Muscle of leg (tissue), 11 donors: ENCODE data around the gene ASCC3. TPM values are rescaled to one million over a fixed set of nuclear protein-coding genes. Genes with fewer than 3 reads are reported as not detected.
"Not testable (repeated sequence)": the region's sequence is repeated elsewhere in the genome, so short reads cannot be mapped to it uniquely, and the experiment has no call there.

Experiments
- DNase-seq: peaks from one replicate; pipeline ENCODE4 v3.0.0; 2013
- H3K27ac ChIP-seq: one replicate; pipeline ENCODE4 v1.5.1; 2013; ENCODE audit warnings: mild to moderate bottlenecking, low read length, control low read depth
- H3K27me3 ChIP-seq: one replicate; pipeline ENCODE4 v1.6.1; 2013; ENCODE audit warnings: low read length; ENCODE audit not compliant: control insufficient read depth, insufficient read depth
- H3K36me3 ChIP-seq: one replicate; pipeline ENCODE4 v1.6.1; 2013; ENCODE audit warnings: low read length; ENCODE audit not compliant: control insufficient read depth, insufficient read depth
- H3K4me1 ChIP-seq: one replicate; pipeline ENCODE4 v1.6.1; 2013; ENCODE audit warnings: low read length; ENCODE audit not compliant: control insufficient read depth, insufficient read depth
- H3K4me3 ChIP-seq: one replicate; pipeline ENCODE4 v1.5.1; 2013; ENCODE audit warnings: low read length, control low read depth
- H3K9me3 ChIP-seq: replicated peaks from 2 replicates; pipeline ENCODE4 v1.6.1; 2013; ENCODE audit warnings: low read depth, low read length; ENCODE audit not compliant: control insufficient read depth
- WGBS: methylation state at CpG from one replicate; pipeline ENCODE4 v1.1.5; 2013; ENCODE audit warnings: missing lambda C conversion rate; ENCODE audit not compliant: insufficient coverage; 5-methylcytosine and 5-hydroxymethylcytosine counted together
- polyA plus RNA-seq, 8 donors: library from polyadenylated mRNA; unstranded; fragments of 120-200 nt; gene quantifications; one replicate each; pipeline versions ENCODE4 v1.2.1 to v1.2.3, GENCODE V29; 2013; ENCODE audit warnings: inconsistent platforms in 1 of 8, low replicate concordance in 1 of 8; ENCODE audit not compliant: insufficient read length in 8 of 8, insufficient read depth in 1 of 8
- total RNA-seq: library from RNA; stranded (reverse); fragments of 120-200 nt; gene quantifications from one replicate; pipeline ENCODE4 v1.2.4, GENCODE V29; 2013

Gene ASCC3
- total and polyA plus RNA-seq, 9 donors, result 11.0 to 23.8 (median 15.1) TPM

- no CpG with 5 or more reads among the region's 2 CpGs for WGBS
- no peak overlapping the region for H3K4me3 ChIP-seq
- no peaks in the 10 kb centered on the region for H3K9me3 ChIP-seq
- DNase-seq, result no peak
- H3K36me3 ChIP-seq, result peaks cover 7% of the 10 kb centered on the region
- H3K27ac ChIP-seq, result no peak overlapping the region
- no peaks in the 10 kb centered on the region for H3K4me1 ChIP-seq
- no peaks in the 10 kb centered on the region for H3K27me3 ChIP-seq
These were observed 19.1 kb downstream of the ASCC3 start for GRCh38 chr6:100862063-100862462.

GRCh38 chr6:100856146-100856545 lies 25.0 kb downstream of the ASCC3 start:
- no peak for DNase-seq
- H3K4me1 ChIP-seq, result no peaks in the 10 kb centered on the region
- no peak overlapping the region for H3K4me3 ChIP-seq
- no peak overlapping the region for H3K27ac ChIP-seq
- no peaks in the 10 kb centered on the region for H3K9me3 ChIP-seq
- H3K36me3 ChIP-seq, result no peaks in the 10 kb centered on the region
- H3K27me3 ChIP-seq, result no peaks in the 10 kb centered on the region

- no peak for DNase-seq
- WGBS, result 96% methylated on average over 11 of the region's 12 CpGs
- H3K4me3 ChIP-seq, result no peak overlapping the region
- H3K27me3 ChIP-seq, result no peaks in the 10 kb centered on the region
- H3K36me3 ChIP-seq, result peaks cover 5% of the 10 kb centered on the region
- H3K27ac ChIP-seq, result no peak overlapping the region
- H3K4me1 ChIP-seq, result no peaks in the 10 kb centered on the region
- no peaks in the 10 kb centered on the region for H3K9me3 ChIP-seq
These were observed 29.3 kb downstream of the ASCC3 start for GRCh38 chr6:100851819-100852218.

GRCh38 chr6:100850174-100850573 lies 31.0 kb downstream of the ASCC3 start:
- no peaks in the 10 kb centered on the region for H3K4me1 ChIP-seq
- peaks cover 5% of the 10 kb centered on the region for H3K36me3 ChIP-seq
- H3K27ac ChIP-seq, result no peak overlapping the region
- H3K9me3 ChIP-seq, result no peaks in the 10 kb centered on the region
- no peak overlapping the region for H3K4me3 ChIP-seq
- H3K27me3 ChIP-seq, result no peaks in the 10 kb centered on the region
- WGBS, result 83% methylated on average over 1 of the region's 2 CpGs
- DNase-seq, result no peak

GRCh38 chr6:100846276-100846675 lies 34.9 kb downstream of the ASCC3 start:
- no peak for DNase-seq
- H3K36me3 ChIP-seq, result peaks cover 5% of the 10 kb centered on the region

GRCh38 chr6:100845676-100846075 lies 35.5 kb downstream of the ASCC3 start:
- H3K36me3 ChIP-seq, result peaks cover 5% of the 10 kb centered on the region
- H3K4me1 ChIP-seq, result no peaks in the 10 kb centered on the region
- no peaks in the 10 kb centered on the region for H3K9me3 ChIP-seq

More at GRCh38 chr6:100846276-100846675, 34.9 kb downstream of the ASCC3 start:
- Histone ChIP-seq H3K27ac (no peak overlapping the region), H3K9me3 (no peaks in the 10 kb centered on the region), H3K4me3 (no peak overlapping the region), H3K27me3 (no peaks in the 10 kb centered on the region), H3K4me1 (no peaks in the 10 kb centered on the region)
- WGBS, result 78% methylated on average over 1 of the region's 2 CpGs

GRCh38 chr6:100839419-100839818 lies 41.7 kb downstream of the ASCC3 start:
- H3K9me3 ChIP-seq, result no peaks in the 10 kb centered on the region
- H3K27me3 ChIP-seq, result no peaks in the 10 kb centered on the region
- H3K4me3 ChIP-seq, result no peak overlapping the region
- no peak overlapping the region for H3K27ac ChIP-seq
- H3K36me3 ChIP-seq, result no peaks in the 10 kb centered on the region
- no CpG with 5 or more reads among the region's 1 CpG for WGBS
- no peaks in the 10 kb centered on the region for H3K4me1 ChIP-seq
- no peak for DNase-seq

More at GRCh38 chr6:100845676-100846075, 35.5 kb downstream of the ASCC3 start:
- Histone ChIP-seq H3K27me3 (no peaks in the 10 kb centered on the region), H3K27ac (no peak overlapping the region), H3K4me3 (no peak overlapping the region)
- no CpG with 5 or more reads among the region's 1 CpG for WGBS
- DNase-seq, result no peak

- H3K27me3 ChIP-seq, result no peaks in the 10 kb centered on the region
- no peak for DNase-seq
- no peaks in the 10 kb centered on the region for H3K36me3 ChIP-seq
- no peaks in the 10 kb centered on the region for H3K4me1 ChIP-seq
- H3K9me3 ChIP-seq, result no peaks in the 10 kb centered on the region
- H3K4me3 ChIP-seq, result no peak overlapping the region
- H3K27ac ChIP-seq, result no peak overlapping the region
These were observed 43.1 kb downstream of the ASCC3 start for GRCh38 chr6:100838011-100838410.

GRCh38 chr6:100833972-100834574 lies 47.1 kb downstream of the ASCC3 start:
- no peak overlapping the region for H3K27ac ChIP-seq
- WGBS, result no CpG with 5 or more reads among the region's 5 CpGs
- no peak overlapping the region for H3K4me3 ChIP-seq
- H3K4me1 ChIP-seq, result no peaks in the 10 kb centered on the region
- no peaks in the 10 kb centered on the region for H3K27me3 ChIP-seq
- no peak for DNase-seq
- no peaks in the 10 kb centered on the region for H3K9me3 ChIP-seq
- H3K36me3 ChIP-seq, result no peaks in the 10 kb centered on the region

GRCh38 chr6:100829077-100829595 lies 52.0 kb downstream of the ASCC3 start:
- not testable (repeated sequence) for H3K27me3 ChIP-seq, H3K36me3 ChIP-seq, H3K4me1 ChIP-seq, H3K9me3 ChIP-seq, H3K27ac ChIP-seq, DNase-seq, H3K4me3 ChIP-seq
- WGBS, result 96% methylated on average over 20 of the region's 27 CpGs

- no peaks in the 10 kb centered on the region for H3K9me3 ChIP-seq
- no peak overlapping the region for H3K27ac ChIP-seq
- no peak overlapping the region for H3K4me3 ChIP-seq
- 60% methylated on average over 1 of the region's 5 CpGs for WGBS
- no peaks in the 10 kb centered on the region for H3K36me3 ChIP-seq
- peak; percentile 46 for DNase-seq
- H3K27me3 ChIP-seq, result no peaks in the 10 kb centered on the region
- H3K4me1 ChIP-seq, result no peaks in the 10 kb centered on the region
These were observed 58.1 kb downstream of the ASCC3 start for GRCh38 chr6:100823041-100823440.
